ENCODE data around the gene CREB3L2. TPM values are rescaled to one million over a fixed set of nuclear protein-coding genes. Genes with fewer than 3 reads are reported as not detected.

Gene CREB3L2
- total RNA-seq, 2 experiments from 2014 or later: 21.0 to 24.4 TPM

DNA sequence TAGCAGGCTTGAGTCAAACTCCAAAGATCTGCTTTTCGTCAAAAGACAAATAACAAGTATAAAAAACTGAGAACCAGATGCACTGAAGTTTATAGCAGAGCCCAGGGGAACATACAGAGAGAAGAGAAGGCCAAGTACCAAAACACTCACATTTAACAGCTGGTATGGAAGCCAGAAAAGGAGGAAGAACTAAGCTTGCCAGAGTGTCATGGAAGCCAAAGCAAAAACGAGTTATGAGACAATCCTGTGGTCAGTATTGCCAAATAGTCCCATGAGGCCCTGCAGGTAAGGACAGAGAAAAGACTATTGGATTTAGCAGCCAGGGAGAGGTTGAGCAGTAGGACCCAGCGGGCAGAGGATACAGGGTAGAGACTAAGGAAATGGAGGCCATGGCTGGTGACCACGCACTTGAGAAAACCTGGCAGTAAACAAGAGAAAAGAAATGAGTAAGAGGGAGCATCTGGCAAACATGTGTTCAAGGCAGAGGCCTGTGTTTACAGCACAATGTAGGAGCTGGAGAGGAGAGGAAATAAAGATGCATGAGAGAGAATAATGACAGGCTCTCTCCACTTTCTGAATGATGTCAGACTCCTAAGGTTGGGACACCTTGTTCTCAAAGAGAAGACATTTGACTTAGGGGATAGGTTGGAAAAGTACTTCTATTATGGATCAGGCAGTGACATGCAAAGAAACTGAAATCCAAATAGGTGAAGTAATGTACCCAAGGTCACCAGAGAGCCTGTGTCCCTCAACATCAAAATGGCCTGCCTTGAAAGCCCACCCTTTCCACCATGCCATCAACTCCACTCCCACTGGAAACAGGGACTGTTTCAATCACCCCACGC is 9.1 kb downstream of the CREB3L2 start:
- no peaks in the 10 kb centered on the region for H3K9me3 Mint-ChIP-seq
- DNase-seq (peak; percentile 38), ATAC-seq (peak; percentile 79)
- H3K27me3 Mint-ChIP-seq: no peaks in the 10 kb centered on the region
- POLR2A ChIA-PET: interaction anchor here (0.6 kb wide), 1 partner anchor 69 kb away, joined by 3 read pairs; no protein-coding TSS in a partner anchor
- peak overlapping the region; percentile 12 for H3K27ac Mint-ChIP-seq
- no peak overlapping the region for H3K4me3 Mint-ChIP-seq
- H3K36me3 Mint-ChIP-seq (ENCODE audit: low read depth): peaks cover 14% of the 10 kb centered on the region
- TF ChIP-seq, protein P1, sequence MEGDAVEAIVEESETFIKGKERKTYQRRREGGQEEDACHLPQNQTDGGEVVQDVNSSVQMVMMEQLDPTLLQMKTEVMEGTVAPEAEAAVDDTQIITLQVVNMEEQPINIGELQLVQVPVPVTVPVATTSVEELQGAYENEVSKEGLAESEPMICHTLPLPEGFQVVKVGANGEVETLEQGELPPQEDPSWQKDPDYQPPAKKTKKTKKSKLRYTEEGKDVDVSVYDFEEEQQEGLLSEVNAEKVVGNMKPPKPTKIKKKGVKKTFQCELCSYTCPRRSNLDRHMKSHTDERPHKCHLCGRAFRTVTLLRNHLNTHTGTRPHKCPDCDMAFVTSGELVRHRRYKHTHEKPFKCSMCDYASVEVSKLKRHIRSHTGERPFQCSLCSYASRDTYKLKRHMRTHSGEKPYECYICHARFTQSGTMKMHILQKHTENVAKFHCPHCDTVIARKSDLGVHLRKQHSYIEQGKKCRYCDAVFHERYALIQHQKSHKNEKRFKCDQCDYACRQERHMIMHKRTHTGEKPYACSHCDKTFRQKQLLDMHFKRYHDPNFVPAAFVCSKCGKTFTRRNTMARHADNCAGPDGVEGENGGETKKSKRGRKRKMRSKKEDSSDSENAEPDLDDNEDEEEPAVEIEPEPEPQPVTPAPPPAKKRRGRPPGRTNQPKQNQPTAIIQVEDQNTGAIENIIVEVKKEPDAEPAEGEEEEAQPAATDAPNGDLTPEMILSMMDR (IDR thresholded peaks at IDR 0.05): no peak
- CTCF ChIA-PET: interaction anchor here (1.6 to 3.2 kb wide), 2 partner anchors 9 to 16 kb away, joined by 6 to 9 read pairs; partner anchors contain the start of gene CREB3L2
- H3K4me1 Mint-ChIP-seq (ENCODE audit: low read depth): peaks cover 27% of the 10 kb centered on the region
- intact Hi-C loops (cut with micrococcal nuclease): no loop called here

DNA sequence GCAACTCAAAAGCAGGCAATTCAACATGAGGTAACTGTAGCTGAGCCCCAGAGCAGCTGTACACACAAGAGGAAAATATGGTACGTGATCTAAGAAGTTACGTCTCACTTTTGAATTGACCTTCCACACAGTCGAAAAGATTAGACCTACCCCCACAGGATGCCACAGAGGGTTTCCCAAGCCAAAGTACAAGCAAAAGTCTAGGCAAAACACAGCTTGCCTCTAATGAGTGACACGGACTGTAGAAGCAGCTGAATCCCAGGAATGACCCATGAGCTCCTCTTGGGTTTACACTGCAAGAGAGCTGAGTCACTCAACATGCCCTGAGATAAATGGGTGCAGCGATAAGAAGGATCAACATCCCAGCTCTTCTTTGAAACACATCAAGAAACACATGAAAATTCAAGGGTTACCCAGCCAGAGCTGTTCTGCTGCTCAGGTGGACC is 9.8 kb downstream of the CREB3L2 start:
- H3K27me3 Mint-ChIP-seq: no peaks in the 10 kb centered on the region
- TF ChIP-seq, protein P1 (IDR thresholded peaks at IDR 0.05): no peak
- no peak for DNase-seq
- ChIA-PET POLR2A (no interaction called here), CTCF (interaction anchor here (1.2 to 1.6 kb wide), 2 partner anchors 9 to 364 kb away, joined by 4 to 6 read pairs; partner anchors contain the start of gene CREB3L2)
- H3K4me3 Mint-ChIP-seq: no peak overlapping the region
- ATAC-seq: no peak
- H3K9me3 Mint-ChIP-seq: no peaks in the 10 kb centered on the region
- peaks cover 26% of the 10 kb centered on the region for H3K4me1 Mint-ChIP-seq (ENCODE audit: low read depth)
- H3K27ac Mint-ChIP-seq: peak overlapping the region; percentile 14
- intact Hi-C loops (cut with micrococcal nuclease): no loop called here
- H3K36me3 Mint-ChIP-seq (ENCODE audit: low read depth): peaks cover 14% of the 10 kb centered on the region

DNA sequence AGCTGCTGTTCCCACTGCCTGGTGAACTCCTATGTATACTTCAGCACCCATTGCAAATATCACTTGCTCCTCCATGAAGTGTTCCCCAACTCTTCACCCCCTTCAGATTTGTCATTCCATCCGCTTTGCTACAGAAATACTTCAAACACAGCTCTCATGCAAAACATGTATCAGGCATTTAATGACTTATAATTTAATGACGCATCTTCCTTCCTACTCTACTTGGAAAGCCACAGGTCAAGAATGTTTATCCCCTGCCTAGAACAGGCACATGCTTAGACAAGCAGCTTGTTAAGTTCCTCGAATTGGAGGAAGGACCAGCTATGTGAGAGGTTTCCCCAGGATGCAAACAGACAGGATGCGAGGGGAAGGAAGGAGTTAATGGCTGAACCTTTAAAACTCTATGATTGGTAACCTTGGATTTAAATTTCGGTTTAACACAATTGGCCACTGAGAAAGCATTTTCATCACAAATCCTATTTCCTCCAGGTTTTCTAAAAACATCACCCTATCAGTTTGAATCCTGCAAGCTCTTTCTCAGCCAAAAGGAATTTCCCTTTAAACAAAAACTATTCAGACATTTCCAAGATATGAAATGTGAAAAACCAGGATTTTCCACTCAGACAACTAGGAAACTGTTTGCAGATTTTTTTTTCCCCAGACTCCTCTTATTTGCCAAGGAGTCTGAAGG is 11.5 kb downstream of the CREB3L2 start:
- H3K9me3 Mint-ChIP-seq: no peaks in the 10 kb centered on the region
- H3K4me1 Mint-ChIP-seq (ENCODE audit: low read depth): peaks cover 16% of the 10 kb centered on the region
- TF ChIP-seq, protein P1 (IDR thresholded peaks at IDR 0.05): no peak
- no peak for ATAC-seq
- H3K36me3 Mint-ChIP-seq (ENCODE audit: low read depth): peaks cover 4% of the 10 kb centered on the region
- H3K4me3 Mint-ChIP-seq: no peak overlapping the region
- intact Hi-C loops (cut with micrococcal nuclease): no loop called here
- no peak overlapping the region for H3K27ac Mint-ChIP-seq
- H3K27me3 Mint-ChIP-seq: no peaks in the 10 kb centered on the region
- no peak for DNase-seq
- POLR2A ChIA-PET: no interaction called here
- CTCF ChIA-PET: interaction anchor here (1.8 kb wide), 1 partner anchor 12 kb away, joined by 5 read pairs; the partner anchor contains the start of gene CREB3L2

DNA sequence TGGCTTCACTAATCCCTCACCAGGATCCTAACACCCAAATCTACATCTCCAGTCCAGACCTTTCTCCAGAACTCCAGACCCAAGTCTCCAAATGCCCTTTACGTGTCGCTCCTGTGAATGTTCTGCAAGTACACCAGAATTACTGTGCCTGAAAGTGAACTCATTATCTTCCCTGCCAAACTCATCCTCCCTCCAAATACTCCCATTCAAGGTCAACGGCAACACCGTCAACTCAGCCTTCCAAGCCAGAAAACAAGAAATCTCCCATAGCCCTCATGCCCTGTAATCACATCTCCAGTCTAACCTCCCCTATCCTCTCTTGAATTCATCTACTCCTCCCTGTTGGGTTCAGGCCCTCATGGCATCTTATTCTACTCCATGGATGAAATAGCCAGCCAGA is 12.3 kb downstream of the CREB3L2 start:
- H3K27ac Mint-ChIP-seq: no peak overlapping the region
- intact Hi-C loops (cut with micrococcal nuclease): no loop called here
- CTCF ChIA-PET: interaction anchor here (1.8 kb wide), 1 partner anchor 13 kb away, joined by 5 read pairs; the partner anchor contains the start of gene CREB3L2
- H3K4me1 Mint-ChIP-seq (ENCODE audit: low read depth): peaks cover 16% of the 10 kb centered on the region
- peaks cover 8% of the 10 kb centered on the region for H3K36me3 Mint-ChIP-seq (ENCODE audit: low read depth)
- DNase-seq (no peak), ATAC-seq (no peak)
- POLR2A ChIA-PET: no interaction called here
- TF ChIP-seq, protein P1 (IDR thresholded peaks at IDR 0.05): no peak
- H3K9me3 Mint-ChIP-seq: no peaks in the 10 kb centered on the region
- H3K27me3 Mint-ChIP-seq: no peaks in the 10 kb centered on the region
- no peak overlapping the region for H3K4me3 Mint-ChIP-seq

Data from activated CD8-positive, alpha-beta T cell treated with anti-CD3 and anti-CD28 coated beads for 36 hours (primary cell).